Calu3 (cell line): ENCODE results near the gene DCANP1. TPM values are rescaled to one million over a fixed set of nuclear protein-coding genes. Genes with fewer than 3 reads are reported as not detected.

ENCODE experiments used
- BruUV-seq: library from RNA; stranded (reverse); fragments of 400-500 nt; replicated peaks from 2 replicates; lab custom pipeline; 2021; lab: Mats Ljungman, UMichigan
- CTCF ChIA-PET: fragments of 300-600 bp; sonication (Branson Sonifier 250); formaldehyde crosslinking; loops from one replicate; lab custom pipeline; 2022; ENCODE audit warnings: antibody characterized with exemption; lab: Charles Lee
- DNase-seq: peaks from one replicate; pipeline ENCODE4 v3.0.0; 2022
- H3K27ac Mint-ChIP-seq: one replicate; pipeline ENCODE4 v1.8.0; 2022; ENCODE audit warnings: mixed read lengths; ENCODE audit not compliant: unreplicated experiment
- H3K27me3 Mint-ChIP-seq: one replicate; pipeline ENCODE4 v1.8.0; 2022; ENCODE audit warnings: mixed read lengths; ENCODE audit not compliant: unreplicated experiment
- H3K36me3 Mint-ChIP-seq: one replicate; pipeline ENCODE4 v1.8.0; 2022; ENCODE audit warnings: mild to moderate bottlenecking, moderate library complexity, mixed read lengths; ENCODE audit not compliant: insufficient read depth, unreplicated experiment
- H3K4me1 Mint-ChIP-seq: one replicate; pipeline ENCODE4 v1.8.0; 2022; ENCODE audit warnings: mild to moderate bottlenecking, low read depth, mixed read lengths; ENCODE audit not compliant: unreplicated experiment
- H3K4me3 Mint-ChIP-seq: one replicate; pipeline ENCODE4 v1.8.0; 2022; ENCODE audit warnings: mild to moderate bottlenecking, low read depth, moderate library complexity, mixed read lengths; ENCODE audit not compliant: unreplicated experiment
- H3K9me3 Mint-ChIP-seq: one replicate; pipeline ENCODE4 v1.8.0; 2022; ENCODE audit warnings: low read depth, mixed read lengths; ENCODE audit not compliant: unreplicated experiment
- intact Hi-C: fragments of 100-400 bp; cut with micrococcal nuclease; formaldehyde crosslinking; loops from one replicate; pipeline ENCODE4 v1.10.0; 2022; ENCODE audit not compliant: unreplicated experiment
- total RNA-seq: library from RNA; stranded (reverse); gene quantifications from 2 replicates; pipeline ENCODE4 v1.2.3, GENCODE V29; 2022
- TF ChIP-seq, protein P1 (sequence below): fragments of 200-600 bp; IDR thresholded peaks from one replicate; pipeline ENCODE4 v1.8.0; 2022; ENCODE audit warnings: antibody characterized with exemption; ENCODE audit not compliant: unreplicated experiment

DCANP1 gene
- total RNA-seq, 1 experiment from 2014 or later = not detected

DNA sequence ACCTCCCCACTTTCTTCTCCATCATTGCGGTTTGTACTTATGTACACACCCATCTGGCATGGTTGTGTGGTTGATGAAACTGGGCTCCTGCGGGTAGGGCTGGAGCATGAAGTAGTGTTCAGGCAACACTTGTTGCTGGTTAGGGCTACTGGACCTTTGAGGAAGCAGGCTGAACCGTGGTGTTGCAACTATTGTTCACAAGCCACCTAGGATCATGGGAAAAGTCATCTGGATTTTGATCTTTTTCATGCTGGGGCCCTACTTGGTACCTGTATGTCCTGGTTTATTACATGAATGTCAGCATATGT, 45.1 kb upstream of the DCANP1 start:
- Mint-ChIP-seq H3K36me3 (no peaks in the 10 kb centered on the region), H3K9me3 (no peaks in the 10 kb centered on the region), H3K27me3 (peaks cover 75% of the 10 kb centered on the region), H3K4me3 (no peak overlapping the region), H3K27ac (no peak overlapping the region), H3K4me1 (peaks cover 18% of the 10 kb centered on the region)
- TF ChIP-seq, protein P1, sequence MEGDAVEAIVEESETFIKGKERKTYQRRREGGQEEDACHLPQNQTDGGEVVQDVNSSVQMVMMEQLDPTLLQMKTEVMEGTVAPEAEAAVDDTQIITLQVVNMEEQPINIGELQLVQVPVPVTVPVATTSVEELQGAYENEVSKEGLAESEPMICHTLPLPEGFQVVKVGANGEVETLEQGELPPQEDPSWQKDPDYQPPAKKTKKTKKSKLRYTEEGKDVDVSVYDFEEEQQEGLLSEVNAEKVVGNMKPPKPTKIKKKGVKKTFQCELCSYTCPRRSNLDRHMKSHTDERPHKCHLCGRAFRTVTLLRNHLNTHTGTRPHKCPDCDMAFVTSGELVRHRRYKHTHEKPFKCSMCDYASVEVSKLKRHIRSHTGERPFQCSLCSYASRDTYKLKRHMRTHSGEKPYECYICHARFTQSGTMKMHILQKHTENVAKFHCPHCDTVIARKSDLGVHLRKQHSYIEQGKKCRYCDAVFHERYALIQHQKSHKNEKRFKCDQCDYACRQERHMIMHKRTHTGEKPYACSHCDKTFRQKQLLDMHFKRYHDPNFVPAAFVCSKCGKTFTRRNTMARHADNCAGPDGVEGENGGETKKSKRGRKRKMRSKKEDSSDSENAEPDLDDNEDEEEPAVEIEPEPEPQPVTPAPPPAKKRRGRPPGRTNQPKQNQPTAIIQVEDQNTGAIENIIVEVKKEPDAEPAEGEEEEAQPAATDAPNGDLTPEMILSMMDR = no peak
- CTCF ChIA-PET = no interaction called here
- intact Hi-C loops = no loop called here
- no TSS peak for BruUV-seq
- no peak for DNase-seq

GRCh38 chr5:135491552-135492318, 44.6 kb upstream of the DCANP1 start:
- BruUV-seq = no TSS peak
- CTCF ChIA-PET = interaction anchor here (0.6 to 0.7 kb wide), 3 partner anchors 46 to 607 kb away, joined by 3 to 4 read pairs (median 3); no protein-coding TSS in a partner anchor
- DNase-seq = no peak
- Mint-ChIP-seq H3K36me3 (no peaks in the 10 kb centered on the region), H3K4me3 (peak overlapping the region; percentile 39), H3K27me3 (peaks cover 75% of the 10 kb centered on the region), H3K9me3 (no peaks in the 10 kb centered on the region), H3K4me1 (peaks cover 18% of the 10 kb centered on the region), H3K27ac (no peak overlapping the region)
- intact Hi-C loops = no loop called here
- TF ChIP-seq, protein P1 = no peak

DNA sequence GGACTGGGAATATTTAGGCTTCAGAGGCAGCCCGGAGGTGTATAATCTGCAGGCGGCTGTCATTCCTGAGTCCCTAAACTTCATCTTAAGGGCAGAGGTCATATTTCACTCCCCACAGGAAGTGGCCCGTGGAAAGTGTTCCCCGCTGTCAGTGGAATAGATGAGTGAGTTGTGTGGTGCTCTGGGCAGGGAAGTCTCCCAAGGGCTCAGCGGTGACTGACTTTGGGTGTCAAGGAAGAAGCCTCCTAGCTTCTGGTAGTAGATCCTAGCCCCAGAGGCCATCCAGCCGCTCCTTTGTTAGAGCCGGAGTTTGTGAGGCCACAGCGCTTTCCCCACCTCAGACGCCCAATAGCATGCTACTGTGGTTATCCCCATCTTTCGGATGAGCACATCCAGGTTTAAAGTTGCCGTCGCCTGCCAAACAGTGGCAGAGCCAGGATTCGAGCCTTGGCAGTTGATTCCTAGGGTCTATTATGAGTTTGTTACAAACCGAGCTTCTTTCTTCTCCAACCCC, 43.9 kb upstream of the DCANP1 start:
- no peaks in the 10 kb centered on the region for H3K36me3 Mint-ChIP-seq

DNA sequence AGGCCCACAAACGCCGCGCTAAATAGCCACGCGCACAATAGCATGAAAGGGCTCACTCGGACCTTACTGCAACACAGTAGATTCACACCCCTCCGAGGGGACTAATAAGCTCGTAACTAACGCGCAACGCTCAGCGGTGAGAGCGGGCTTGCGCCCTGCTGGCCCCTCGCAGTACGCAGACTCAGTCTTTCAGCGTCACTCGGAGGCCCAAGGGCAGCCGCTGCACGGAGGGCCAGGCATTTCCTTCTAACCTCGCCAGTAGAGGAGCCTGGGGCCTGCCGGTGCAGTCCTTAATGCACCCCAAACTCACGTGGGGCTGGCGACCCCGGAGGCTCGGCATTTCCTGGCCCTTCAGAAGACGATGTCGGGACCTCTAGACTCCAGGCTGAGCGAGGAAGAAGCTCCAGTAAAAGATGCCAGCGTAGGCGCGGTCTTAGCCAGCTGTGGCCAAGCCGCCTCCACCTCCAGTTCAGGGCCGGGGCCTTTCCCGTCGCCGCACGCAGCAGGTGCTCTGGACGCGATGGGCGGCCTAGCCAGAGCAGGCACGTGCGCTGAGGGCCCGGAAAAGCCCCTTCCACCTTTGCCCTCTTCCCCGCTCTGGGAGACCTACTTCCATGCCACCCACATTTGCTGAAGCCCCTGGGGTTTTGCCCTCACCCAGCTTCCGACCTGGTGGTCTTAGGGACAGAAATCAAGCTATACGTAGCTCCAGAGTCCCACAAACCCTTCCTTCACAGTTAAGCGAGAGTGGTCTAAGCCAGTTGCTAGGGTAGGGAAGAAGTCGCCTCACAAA, 43.3 kb upstream of the DCANP1 start:
- Mint-ChIP-seq H3K4me1 (peaks cover 18% of the 10 kb centered on the region), H3K27me3 (peaks cover 80% of the 10 kb centered on the region), H3K9me3 (no peaks in the 10 kb centered on the region), H3K4me3 (no peak overlapping the region), H3K27ac (no peak overlapping the region), H3K36me3 (no peaks in the 10 kb centered on the region)
- CTCF ChIA-PET = interaction anchor here (1.7 kb wide), 1 partner anchor 76 kb away, joined by 4 read pairs; no protein-coding TSS in a partner anchor
- BruUV-seq = no TSS peak
- intact Hi-C loops = no loop called here
- no peak for DNase-seq
- TF ChIP-seq, protein P1 = no peak

More for the DNA sequence above, 43.9 kb upstream of the DCANP1 start:
- CTCF ChIA-PET = interaction anchor here (0.6 to 1.7 kb wide), 4 partner anchors 46 to 606 kb away, joined by 3 to 4 read pairs (median 4); no protein-coding TSS in a partner anchor
- BruUV-seq = no TSS peak
- TF ChIP-seq, protein P1 = no peak
- Mint-ChIP-seq H3K4me3 (no peak overlapping the region), H3K27ac (no peak overlapping the region), H3K4me1 (peaks cover 18% of the 10 kb centered on the region), H3K27me3 (peaks cover 76% of the 10 kb centered on the region), H3K9me3 (no peaks in the 10 kb centered on the region)
- no peak for DNase-seq
- intact Hi-C loops = no loop called here
